Retinal pigment epithelial cell (primary cell): ENCODE data around the gene NUB1.

Experiments used
- DNase-seq: peaks from one replicate; pipeline ENCODE4 v3.0.0-alpha.2; 2010; ENCODE audit warnings: low read depth
- H3K4me3 ChIP-seq: 2 replicates; pipeline ENCODE4 v1.5.1; 2011; ENCODE audit warnings: mild to moderate bottlenecking, low read length, control low read depth, moderate library complexity
- CTCF ChIP-seq: conservative IDR thresholded peaks from 2 replicates; pipeline ENCODE4 v1.5.1; 2011; ENCODE audit warnings: low read depth, low read length, control low read depth, inconsistent platforms

The NUB1 gene

GRCh38 chr7:151389096-151389767, 47.6 kb downstream of the NUB1 start:
- TF ChIP-seq CTCF, result no peak
- DNase-seq, result no peak
- H3K4me3 ChIP-seq, result no peak overlapping the region

- DNase-seq, result no peak
- TF ChIP-seq CTCF, result no peak
- H3K4me3 ChIP-seq, result no peak overlapping the region
These were observed 48.4 kb downstream of the NUB1 start for GRCh38 chr7:151389768-151390597.

GRCh38 chr7:151390598-151391357, 49.2 kb downstream of the NUB1 start:
- no peak for TF ChIP-seq CTCF
- DNase-seq, result no peak

GRCh38 chr7:151391358-151391730, 49.7 kb downstream of the NUB1 start:
- DNase-seq, result no peak
- H3K4me3 ChIP-seq, result no peak overlapping the region
- TF ChIP-seq CTCF, result no peak

More at GRCh38 chr7:151390598-151391357, 49.2 kb downstream of the NUB1 start:
- no peak overlapping the region for H3K4me3 ChIP-seq

- TF ChIP-seq CTCF, result no peak
- no peak for DNase-seq
- no peak overlapping the region for H3K4me3 ChIP-seq
These were observed 50.4 kb downstream of the NUB1 start for GRCh38 chr7:151392002-151392401.

GRCh38 chr7:151392426-151392825, 50.8 kb downstream of the NUB1 start:
- no peak for TF ChIP-seq CTCF
- no peak overlapping the region for H3K4me3 ChIP-seq
- no peak for DNase-seq
